Uterus (tissue), 2 donors: ENCODE results near the gene ZFYVE1.

ENCODE experiments used
- POLR2A ChIP-seq, 2 donors: fragments of 450-650 bp; IDR thresholded peaks; one replicate each; pipeline ENCODE4 v1.6.1; 2016; ENCODE audit warnings: antibody characterized with exemption in 2 of 2, mild to moderate bottlenecking in 1 of 2, moderate library complexity in 1 of 2
- TF ChIP-seq, protein P1 (sequence below), 4 experiments: fragments of 200-600 bp in 2 of 4; fragments of 450-650 bp in 2 of 4; sonication (generic) in 2 of 4; IDR thresholded peaks; one replicate each; pipeline ENCODE4 v1.5.1; 2016 to 2019; ENCODE audit warnings: antibody characterized with exemption in 4 of 4, mild to moderate bottlenecking in 2 of 4, moderate library complexity in 1 of 4

DNA sequence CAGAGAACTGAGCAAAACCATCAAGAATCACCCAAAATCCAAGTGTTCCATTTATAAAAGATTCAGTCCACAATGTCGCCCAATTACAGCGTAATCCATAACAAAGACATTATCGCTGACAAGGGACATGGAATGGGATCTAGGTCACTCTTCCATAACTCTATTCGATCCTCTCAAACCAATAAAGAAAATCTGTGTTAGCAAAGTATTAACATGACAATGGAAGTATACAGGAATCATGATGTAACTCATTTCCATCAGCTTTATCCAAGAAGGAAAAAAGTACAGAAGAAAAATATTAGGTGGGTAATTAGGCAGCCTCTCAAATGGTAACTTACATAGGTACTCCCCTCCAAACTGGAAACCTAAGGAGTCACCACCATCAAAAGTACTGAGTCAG, 4.9 kb downstream of the ZFYVE1 start:
- TF ChIP-seq, protein P1, sequence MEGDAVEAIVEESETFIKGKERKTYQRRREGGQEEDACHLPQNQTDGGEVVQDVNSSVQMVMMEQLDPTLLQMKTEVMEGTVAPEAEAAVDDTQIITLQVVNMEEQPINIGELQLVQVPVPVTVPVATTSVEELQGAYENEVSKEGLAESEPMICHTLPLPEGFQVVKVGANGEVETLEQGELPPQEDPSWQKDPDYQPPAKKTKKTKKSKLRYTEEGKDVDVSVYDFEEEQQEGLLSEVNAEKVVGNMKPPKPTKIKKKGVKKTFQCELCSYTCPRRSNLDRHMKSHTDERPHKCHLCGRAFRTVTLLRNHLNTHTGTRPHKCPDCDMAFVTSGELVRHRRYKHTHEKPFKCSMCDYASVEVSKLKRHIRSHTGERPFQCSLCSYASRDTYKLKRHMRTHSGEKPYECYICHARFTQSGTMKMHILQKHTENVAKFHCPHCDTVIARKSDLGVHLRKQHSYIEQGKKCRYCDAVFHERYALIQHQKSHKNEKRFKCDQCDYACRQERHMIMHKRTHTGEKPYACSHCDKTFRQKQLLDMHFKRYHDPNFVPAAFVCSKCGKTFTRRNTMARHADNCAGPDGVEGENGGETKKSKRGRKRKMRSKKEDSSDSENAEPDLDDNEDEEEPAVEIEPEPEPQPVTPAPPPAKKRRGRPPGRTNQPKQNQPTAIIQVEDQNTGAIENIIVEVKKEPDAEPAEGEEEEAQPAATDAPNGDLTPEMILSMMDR (IDR thresholded peaks at IDR 0.05): no peak
- TF ChIP-seq POLR2A (IDR thresholded peaks at IDR 0.05): no peak
